Osteoblast (primary cell): ENCODE measurements around the gene MARCHF7. TPM values are rescaled to one million over a fixed set of nuclear protein-coding genes. Genes with fewer than 3 reads are reported as not detected.
"Not testable (repeated sequence)": the region's sequence is repeated elsewhere in the genome, so short reads cannot be mapped to it uniquely, and the experiment has no call there.

Experiments used
- DNase-seq: peaks from one replicate; pipeline ENCODE4 v3.0.0; 2011; ENCODE audit warnings: low spot score, mixed read lengths; ENCODE audit not compliant: insufficient read length; ENCODE audit errors: missing footprints
- H2AFZ ChIP-seq: 2 replicates; pipeline ENCODE4 v1.6.0; 2011; ENCODE audit warnings: mild to moderate bottlenecking, low read length
- H3K27ac ChIP-seq: 2 replicates; pipeline ENCODE4 v1.5.1; 2011; ENCODE audit warnings: mild to moderate bottlenecking, low read depth, low read length, moderate library complexity
- H3K27me3 ChIP-seq: 2 replicates; pipeline ENCODE4 v1.6.0; 2012; ENCODE audit warnings: mild to moderate bottlenecking, control low read depth, inconsistent platforms, low read length, moderate library complexity; ENCODE audit not compliant: insufficient read depth
- H3K36me3 ChIP-seq: 2 replicates; pipeline ENCODE4 v1.5.1; 2011; ENCODE audit warnings: mild to moderate bottlenecking, low read length, control low read depth, moderate library complexity; ENCODE audit not compliant: insufficient read depth
- H3K4me1 ChIP-seq: 2 replicates; pipeline ENCODE4 v1.5.1; 2011; ENCODE audit warnings: mild to moderate bottlenecking, low read length, control low read depth, moderate library complexity; ENCODE audit not compliant: insufficient read depth
- H3K4me2 ChIP-seq: 2 replicates; pipeline ENCODE4 v1.6.0; 2011; ENCODE audit warnings: mild to moderate bottlenecking, low read length; ENCODE audit not compliant: insufficient read depth
- H3K4me3 ChIP-seq: fragments of 200-600 bp; sonication (generic); 3 replicates; pipeline ENCODE4 v1.5.1; 2012; ENCODE audit warnings: mild to moderate bottlenecking, low read length, inconsistent platforms; ENCODE audit not compliant: insufficient read depth
- H3K79me2 ChIP-seq: 2 replicates; pipeline ENCODE4 v1.6.0; 2012; ENCODE audit warnings: mild to moderate bottlenecking, low read length, control low read depth, inconsistent platforms; ENCODE audit not compliant: insufficient read depth
- H3K9me3 ChIP-seq: 2 replicates; pipeline ENCODE4 v1.5.1; 2011; ENCODE audit warnings: low read depth, low read length, control low read depth
- H4K20me1 ChIP-seq: 2 replicates; pipeline ENCODE4 v1.6.0; 2012; ENCODE audit warnings: mild to moderate bottlenecking, low read length, control low read depth; ENCODE audit not compliant: insufficient read depth
- CTCF ChIP-seq: IDR thresholded peaks from 2 replicates; pipeline ENCODE4 v1.5.1; 2011; ENCODE audit warnings: mild to moderate bottlenecking, low read depth, low read length, moderate library complexity; ENCODE audit errors: extremely low read depth
- total RNA-seq: library from RNA; depleted of rRNA; stranded (reverse); fragments of >200 nt; gene quantifications from 2 replicates; pipeline ENCODE4 v1.2.3, GENCODE V29; 2012

MARCHF7 gene
- total RNA-seq, 1 donor = 106 TPM

DNA sequence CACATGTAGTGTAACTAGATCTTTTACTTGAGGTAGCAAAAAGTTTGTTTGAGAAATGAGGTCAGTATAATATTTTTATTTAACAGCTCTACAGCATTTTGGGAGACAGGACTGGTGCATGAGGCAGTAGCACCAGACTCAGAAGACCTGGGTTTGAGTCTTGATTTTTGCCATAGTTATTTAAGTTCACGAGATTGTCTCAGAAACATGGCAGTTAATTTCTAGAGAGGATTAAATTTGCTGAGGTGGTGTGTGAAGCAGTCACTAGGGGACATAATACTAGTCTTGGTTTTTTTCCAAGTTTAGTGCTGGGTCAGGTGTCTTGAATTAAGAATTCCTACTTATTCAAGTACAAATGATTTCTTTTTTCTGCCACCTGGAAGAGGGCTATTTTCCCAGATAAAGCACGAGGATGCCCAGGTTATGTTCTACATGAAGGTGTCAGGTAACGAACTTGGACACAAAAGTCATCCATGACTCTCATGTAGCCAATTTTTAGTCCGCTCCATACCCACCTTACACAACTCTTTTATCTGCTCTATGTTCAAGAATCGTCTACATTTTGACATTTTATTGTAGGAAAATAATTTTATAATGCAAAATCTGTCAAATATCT is 1.4 kb downstream of the MARCHF7 start:
- H3K4me2 ChIP-seq = peak overlapping the region; percentile 83
- no peaks in the 10 kb centered on the region for H3K9me3 ChIP-seq
- H3K79me2 ChIP-seq = peaks cover 70% of the 10 kb centered on the region
- H3K27me3 ChIP-seq = no peaks in the 10 kb centered on the region
- no peak overlapping the region for H2AFZ ChIP-seq
- peak overlapping the region; percentile 99 for H3K4me3 ChIP-seq
- peaks cover 27% of the 10 kb centered on the region for H3K4me1 ChIP-seq
- no peak for DNase-seq
- H3K36me3 ChIP-seq = peaks cover 30% of the 10 kb centered on the region
- peaks cover 54% of the 10 kb centered on the region for H4K20me1 ChIP-seq
- peak overlapping the region; percentile 96 for H3K27ac ChIP-seq
- no peak for TF ChIP-seq CTCF

DNA sequence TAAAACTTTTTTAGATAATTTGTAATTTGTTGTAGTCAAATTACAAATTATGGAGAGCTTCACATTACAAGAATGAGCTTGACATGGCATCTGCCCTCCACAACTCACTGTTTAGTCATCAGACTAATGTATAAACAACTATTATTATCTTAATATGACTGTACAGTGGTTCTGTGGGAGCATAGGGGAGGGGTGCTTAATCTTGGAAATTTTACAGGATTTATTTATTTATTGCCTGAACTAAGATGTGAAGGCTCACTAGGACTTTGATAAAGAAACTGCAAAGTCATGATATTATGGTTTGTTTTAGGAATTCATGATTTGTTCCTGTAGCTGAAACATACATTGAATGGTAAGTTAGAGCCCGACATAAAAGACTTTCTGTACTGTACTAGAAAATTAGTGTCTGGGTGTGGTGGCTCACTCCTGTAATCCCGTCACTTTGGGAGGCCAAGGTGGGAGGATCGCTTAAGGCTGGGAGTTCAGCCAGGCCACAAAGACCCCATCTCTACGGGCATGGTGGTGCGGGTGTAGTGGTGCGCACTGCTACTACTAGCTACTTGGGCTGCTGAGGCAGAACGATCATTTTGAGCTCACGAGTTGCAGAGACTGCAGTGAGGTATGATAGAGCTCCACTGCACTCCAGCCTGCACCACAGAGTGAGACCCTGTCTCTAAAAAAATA is 2.1 kb downstream of the MARCHF7 start:
- Histone ChIP-seq H3K4me3 (peak overlapping the region; percentile 99), H3K9me3 (no peaks in the 10 kb centered on the region), H3K27me3 (no peaks in the 10 kb centered on the region), H3K79me2 (peaks cover 76% of the 10 kb centered on the region), H3K4me1 (peaks cover 27% of the 10 kb centered on the region), H3K27ac (peak overlapping the region; percentile 96), H3K4me2 (peak overlapping the region; percentile 83), H3K36me3 (peaks cover 36% of the 10 kb centered on the region), H4K20me1 (peaks cover 61% of the 10 kb centered on the region), H2AFZ (no peak overlapping the region)
- peak; percentile 85 for DNase-seq
- no peak for TF ChIP-seq CTCF

- Histone ChIP-seq H4K20me1 (peaks cover 71% of the 10 kb centered on the region), H3K36me3 (peaks cover 46% of the 10 kb centered on the region), H3K4me2 (no peak overlapping the region), H3K27me3 (no peaks in the 10 kb centered on the region), H3K79me2 (peaks cover 87% of the 10 kb centered on the region), H3K27ac (no peak overlapping the region), H3K4me3 (no peak overlapping the region), H3K9me3 (no peaks in the 10 kb centered on the region), H3K4me1 (peaks cover 27% of the 10 kb centered on the region), H2AFZ (no peak overlapping the region)
- no peak for TF ChIP-seq CTCF
- DNase-seq = no peak
Measured at GRCh38 chr2:159715451-159715850, 3.1 kb downstream of the MARCHF7 start.

GRCh38 chr2:159716409-159716808 is 4.1 kb downstream of the MARCHF7 start:
- not testable (repeated sequence) for H2AFZ ChIP-seq, H3K4me3 ChIP-seq, H3K4me2 ChIP-seq, H3K9me3 ChIP-seq, H3K27me3 ChIP-seq, DNase-seq, H3K27ac ChIP-seq
- peaks cover 81% of the 10 kb centered on the region for H4K20me1 ChIP-seq
- H3K36me3 ChIP-seq = peaks cover 54% of the 10 kb centered on the region
- H3K4me1 ChIP-seq = peaks cover 21% of the 10 kb centered on the region
- H3K79me2 ChIP-seq = peaks cover 91% of the 10 kb centered on the region
